GM21717 (cell line): Measurements from ENCODE around the gene TTBK2.
A peak's percentile ranks its signal among the peaks of the same experiment; 100 is the strongest.
"Not testable (repeated sequence)": the region's sequence is repeated elsewhere in the genome, so short reads cannot be mapped to it uniquely, and the experiment has no call there.

Source experiments
- ATAC-seq: cut with Tn5 transposase; IDR thresholded peaks from one replicate; pipeline ENCODE4 v1.9.1; 2021; ENCODE audit warnings: mild to moderate bottlenecking, moderate library complexity; ENCODE audit not compliant: unreplicated experiment

TTBK2 gene

DNA sequence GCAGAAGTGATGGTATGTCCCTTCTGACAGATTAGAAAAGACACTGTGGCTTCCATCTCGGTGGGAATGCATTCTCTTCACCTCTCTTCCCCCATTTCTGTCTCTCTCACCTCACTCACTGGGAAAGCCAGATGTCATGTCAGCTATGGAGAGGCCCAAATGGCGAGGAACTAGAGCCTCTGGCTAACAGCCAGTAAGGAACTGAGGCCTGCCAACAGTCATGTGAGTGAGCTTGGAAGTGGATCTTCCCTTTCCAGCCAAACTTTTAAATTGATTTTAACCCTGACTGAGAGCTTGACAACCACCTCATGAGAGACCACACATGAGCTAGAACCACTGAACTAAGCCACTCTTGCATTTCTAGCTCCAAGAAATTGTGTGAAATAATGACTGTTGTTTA, 148.4 kb downstream of the TTBK2 start:
- ATAC-seq: no peak

DNA sequence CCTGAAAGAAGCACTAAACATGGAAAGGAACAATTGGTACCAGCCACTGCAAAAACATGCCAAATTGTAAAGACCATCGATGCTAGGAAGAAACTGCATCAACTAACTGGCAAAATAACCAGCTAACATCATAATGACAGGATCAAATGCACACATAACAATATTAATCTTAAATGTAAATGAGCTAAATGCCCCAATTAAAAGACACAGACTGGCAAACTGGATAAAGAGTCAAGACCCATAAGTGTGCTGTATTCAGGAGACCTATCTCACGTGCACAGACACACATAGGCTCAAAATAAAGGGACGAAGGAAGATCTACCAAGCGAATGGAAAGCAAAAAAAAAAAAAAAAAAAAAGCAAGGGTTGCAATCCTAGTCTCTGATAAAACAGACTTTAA, 154.5 kb downstream of the TTBK2 start:
- not testable (repeated sequence) for ATAC-seq

DNA sequence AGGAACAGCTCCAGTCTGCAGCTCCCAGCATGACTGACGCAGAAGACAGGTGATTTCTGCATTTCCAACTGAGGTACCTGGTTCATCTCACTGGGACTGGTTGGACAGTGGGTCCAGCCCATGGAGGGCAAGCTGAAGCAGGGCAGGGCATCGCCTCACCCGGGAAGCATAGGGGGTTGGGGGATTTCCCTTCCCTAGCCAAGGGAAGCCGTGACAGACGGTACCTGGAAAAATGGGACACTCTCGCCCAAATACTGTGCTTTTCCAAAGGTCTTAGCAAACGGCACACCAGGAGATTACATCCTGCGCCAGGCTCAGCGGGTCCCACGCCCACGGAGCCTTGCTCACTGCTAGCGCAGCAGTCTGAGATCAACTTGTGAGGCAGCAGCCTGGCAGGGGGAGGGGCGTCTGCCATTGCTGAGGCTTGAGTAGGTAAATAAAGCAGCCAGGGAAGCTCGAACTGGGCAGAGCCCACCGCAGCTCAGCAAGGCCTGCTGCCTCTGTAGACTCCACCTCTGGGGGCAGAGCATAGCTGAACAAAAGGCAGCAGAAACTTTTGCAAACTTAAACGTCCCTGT, 156.3 kb downstream of the TTBK2 start:
- ATAC-seq: not testable (repeated sequence)

DNA sequence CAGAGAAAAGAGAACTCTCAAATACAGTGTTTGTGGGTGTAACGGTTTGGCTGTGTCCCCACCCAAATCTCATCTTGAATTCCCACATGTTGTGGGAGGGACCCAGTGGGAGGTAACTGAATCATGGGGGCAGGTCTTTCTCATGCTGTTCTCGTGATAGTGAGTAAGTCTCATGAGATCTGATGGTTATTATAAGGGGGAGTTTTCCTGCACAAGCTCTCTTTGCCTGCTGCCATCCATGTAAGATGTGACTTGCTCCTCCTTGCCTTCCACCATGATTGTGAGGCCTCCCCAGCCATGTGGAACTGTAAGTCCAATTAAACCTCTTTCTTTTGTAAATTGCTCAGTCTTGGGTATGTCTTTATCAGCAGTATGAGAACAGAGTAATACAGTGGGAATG, 158.8 kb downstream of the TTBK2 start:
- not testable (repeated sequence) for ATAC-seq

DNA sequence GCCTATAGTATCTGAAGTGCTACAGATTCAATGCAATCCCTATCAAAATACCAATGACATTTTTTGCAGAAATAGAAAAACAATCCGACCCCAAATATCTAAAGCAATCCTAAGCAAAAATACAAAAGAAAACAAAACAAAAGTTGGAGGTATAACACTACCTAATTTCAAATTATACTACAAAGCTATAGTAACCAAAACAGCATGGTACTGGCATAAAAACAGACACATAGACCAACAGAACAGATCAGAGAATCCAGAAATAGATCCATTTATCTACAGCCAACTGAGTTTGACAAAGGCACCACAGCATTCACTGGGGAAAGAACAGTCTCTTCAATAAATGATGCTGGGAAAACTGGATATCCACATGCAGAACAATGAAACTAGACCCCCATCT, 159.8 kb downstream of the TTBK2 start:
- no peak for ATAC-seq

DNA sequence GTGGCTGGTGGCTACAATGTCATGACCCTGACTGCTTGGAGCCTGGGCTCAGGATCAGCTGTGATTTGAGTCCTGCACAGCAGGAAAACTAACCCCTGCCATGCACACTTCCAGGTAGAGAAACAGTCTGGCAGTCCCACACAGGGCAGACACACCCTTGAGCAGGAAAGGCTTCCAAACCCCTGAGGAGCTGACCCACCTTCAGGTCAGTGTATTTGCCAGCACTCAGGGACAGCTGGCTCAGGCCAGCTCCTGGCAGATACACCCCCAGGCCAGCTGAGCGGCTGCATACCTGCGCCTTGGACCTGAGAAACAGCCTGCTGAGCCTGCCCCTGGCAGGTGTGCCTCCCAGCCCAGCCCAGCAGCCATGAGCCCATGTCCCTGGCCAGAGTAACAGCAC, 161.5 kb downstream of the TTBK2 start:
- ATAC-seq: no peak

DNA sequence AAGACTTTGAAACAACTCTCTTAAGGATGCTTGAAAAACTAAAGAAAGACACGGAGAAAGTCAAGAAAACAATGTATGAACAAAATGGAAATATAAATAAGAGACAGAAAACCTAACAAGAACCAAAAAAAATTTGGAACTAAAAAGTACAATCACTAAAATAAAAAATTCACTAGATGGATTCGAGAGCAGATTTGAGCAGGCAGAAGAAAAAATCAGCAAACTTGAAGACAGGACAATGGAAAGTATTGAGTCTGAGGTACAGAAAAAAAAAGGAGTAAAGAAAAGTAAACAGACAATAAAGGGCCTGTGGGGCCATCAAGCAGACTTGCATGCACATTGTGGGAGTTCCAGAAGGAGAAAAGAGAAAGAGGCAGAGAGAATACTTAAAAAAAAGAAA, 170.3 kb downstream of the TTBK2 start:
- no peak for ATAC-seq

DNA sequence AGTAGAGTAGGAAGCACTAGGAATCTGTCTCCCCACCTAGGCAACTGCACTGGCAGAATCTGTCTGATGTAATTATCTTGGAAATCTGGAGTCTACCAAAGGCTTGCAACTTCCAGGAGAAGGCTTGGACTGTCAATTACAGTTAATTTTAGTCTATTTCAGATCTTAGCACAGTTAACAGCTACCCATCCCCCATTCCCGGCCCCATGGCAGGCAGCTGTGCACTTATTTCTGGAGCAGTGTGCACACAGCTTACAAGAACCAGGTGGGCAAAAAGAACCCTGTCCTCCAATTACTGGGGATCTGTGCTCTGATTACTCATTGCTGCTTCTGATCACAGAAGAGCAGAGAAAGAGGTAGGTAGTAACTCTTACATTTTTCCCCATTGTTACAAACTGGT, 171.3 kb downstream of the TTBK2 start:
- ATAC-seq: no peak

DNA sequence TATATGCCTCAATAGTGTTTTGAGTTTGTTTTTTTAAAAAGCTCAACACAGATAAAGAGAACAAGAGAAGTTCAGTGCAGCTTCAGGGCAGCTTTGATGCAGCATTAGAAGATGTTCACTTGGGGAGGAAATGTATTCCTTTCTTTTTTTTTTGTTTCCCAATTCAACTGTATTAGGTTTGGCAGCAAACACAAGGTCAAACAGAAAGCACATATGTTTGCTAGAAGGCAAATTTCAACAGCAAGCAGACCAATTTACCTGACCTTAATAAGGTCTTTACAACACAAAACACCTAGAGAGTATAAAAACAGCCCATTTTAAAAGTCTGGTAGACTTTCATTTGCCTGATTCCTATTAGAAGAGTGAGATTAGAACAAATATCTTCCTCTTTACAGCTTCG, 176.4 kb downstream of the TTBK2 start:
- no peak for ATAC-seq

DNA sequence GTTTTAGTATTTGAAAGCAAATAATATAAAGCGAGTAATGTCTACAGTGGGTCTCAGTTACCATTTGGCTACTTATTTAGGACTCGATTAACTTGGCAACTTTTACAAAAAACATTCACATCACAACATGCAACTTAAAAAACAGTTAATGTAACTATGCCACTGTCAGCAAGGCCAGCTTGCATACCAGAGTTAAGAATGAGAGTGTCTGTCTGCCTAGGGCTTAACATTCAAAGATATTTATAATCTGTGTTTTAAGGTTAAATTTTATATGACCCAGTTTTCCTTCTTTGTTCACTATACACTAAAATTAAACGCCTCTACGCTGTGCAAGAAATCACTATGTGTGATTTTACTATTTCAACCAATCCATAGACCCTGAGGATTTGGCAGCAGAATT, 178.4 kb downstream of the TTBK2 start:
- ATAC-seq: no peak

DNA sequence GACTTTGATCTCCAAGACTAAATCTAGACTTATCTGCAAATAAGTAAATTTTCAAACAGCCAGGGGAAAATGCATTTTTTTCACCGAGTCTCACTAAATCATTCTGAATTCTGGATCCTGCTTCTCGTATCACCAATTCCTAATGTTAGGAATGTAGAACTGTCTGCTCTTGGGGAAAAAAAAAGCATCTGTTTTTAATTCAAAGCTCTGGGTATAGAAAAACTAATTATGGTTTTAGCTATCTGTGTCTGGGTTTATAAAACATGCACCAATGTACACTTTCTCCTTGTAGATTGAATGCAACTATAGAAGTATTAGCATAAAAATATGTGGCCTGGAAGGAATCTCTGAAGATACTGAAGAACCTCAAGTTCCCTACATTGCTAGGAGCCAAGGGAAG, 178.9 kb downstream of the TTBK2 start:
- no peak for ATAC-seq

DNA sequence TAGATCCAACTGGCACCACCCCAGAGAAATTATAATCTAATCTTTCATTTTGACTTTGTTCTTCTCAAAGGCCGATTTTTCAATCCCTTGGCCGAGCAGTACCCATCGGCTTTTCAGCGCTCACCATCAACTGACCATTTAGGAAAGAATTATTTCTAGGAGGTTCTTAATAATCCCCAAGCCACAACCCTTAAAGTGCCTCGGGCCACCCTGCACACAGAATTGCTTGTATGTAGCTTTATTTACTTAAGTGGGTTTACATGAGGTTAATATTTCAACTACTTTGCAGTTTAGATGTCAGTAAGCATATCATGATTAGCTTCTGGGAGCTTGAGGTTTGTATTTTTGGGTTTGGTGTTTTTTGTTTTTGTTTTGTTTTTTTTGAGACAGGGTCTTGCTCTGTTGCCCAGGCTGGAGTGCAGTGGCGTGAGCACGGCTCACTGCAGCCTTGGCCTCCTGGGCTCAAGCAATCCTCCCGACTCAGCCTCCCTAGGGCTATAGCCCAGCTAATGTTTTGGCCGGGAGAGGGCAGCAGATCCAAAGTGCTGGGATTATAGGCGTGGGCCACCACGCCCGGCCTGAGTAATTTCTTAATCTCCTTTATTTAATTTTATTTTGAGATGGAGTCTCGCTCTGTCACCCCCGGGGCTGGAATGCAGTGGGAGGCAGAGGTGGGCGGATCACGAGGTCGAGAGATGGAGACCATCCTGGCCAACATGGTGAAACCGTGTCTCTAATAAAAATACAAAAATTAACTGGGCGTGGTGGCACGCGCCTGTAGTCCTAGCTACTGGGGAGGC, 182.8 kb downstream of the TTBK2 start:
- ATAC-seq: no peak

DNA sequence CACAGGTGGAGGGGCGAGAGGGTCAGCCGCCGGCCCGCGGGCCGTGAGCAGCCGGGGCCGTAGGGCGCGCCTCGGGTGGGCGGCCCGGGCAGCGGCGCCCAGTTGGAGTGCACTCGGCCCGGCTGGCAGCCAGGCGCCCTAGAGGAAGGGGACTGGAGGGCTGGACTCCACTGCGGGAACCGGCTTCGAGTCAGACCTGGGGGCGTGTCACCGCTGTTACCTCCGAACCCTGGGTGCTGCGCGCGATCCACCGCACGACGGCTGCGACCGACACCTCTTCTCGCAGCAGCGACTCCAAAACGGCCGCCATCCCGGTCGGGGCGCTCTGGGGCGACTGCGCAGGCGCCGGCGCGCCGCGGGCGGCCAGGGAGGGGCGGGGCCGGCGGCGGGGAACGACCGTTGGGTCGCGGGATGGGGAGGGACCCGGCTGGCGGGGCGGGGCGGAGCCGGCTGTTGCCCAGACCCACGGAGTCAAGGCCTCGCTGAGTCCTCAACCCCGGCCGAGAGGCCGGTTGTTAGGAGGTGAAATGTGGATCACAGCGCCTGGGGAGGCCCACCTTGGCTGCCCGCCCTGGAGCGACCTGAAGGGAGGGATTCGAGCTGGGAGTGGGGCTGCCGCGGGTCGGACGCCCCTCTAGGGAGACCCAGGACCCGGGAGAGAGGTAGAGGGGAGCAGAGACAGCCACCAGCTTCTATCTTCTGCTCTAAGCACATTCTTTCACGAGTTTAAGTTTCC, 183.6 kb downstream of the TTBK2 start, which contains the start of gene CDAN1:
TSS of gene CDAN1 (minus strand) at position 336 of the 736 bp plus-strand sequence. CDS start at position 310, 26 bp downstream.
- peak; percentile 73 for ATAC-seq

DNA sequence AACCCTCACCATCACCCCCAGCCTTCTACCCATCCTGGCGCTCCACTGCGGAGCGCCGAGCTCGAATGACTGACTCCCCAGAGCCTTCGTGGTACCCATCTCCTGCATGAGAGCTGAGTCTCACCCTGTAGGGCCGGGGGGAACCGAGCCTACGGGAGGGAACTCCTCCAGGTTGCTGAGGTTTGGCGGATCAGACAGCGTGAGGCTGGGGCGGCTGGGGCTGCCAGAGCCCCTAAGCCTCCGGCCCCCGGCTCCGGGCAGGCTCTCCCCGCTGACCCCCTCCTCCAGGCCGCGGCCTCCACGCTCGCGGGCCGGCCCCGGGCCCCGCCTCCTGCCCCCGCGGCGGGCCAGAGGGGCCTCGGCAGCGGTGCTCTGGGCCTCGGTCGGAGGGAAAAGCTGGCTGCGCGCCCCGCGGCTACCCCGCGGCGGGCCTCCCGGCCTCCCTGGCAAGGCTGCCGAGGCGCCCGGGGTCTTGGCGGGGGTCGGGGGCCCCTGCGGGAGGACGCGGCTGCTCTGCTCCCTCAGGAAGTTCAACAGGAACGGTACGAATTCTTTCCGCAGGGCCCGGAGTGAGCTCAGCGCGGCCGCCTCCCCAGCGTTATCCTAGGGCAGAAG, 184.3 kb downstream of the TTBK2 start:
- peak; percentile 39 for ATAC-seq

DNA sequence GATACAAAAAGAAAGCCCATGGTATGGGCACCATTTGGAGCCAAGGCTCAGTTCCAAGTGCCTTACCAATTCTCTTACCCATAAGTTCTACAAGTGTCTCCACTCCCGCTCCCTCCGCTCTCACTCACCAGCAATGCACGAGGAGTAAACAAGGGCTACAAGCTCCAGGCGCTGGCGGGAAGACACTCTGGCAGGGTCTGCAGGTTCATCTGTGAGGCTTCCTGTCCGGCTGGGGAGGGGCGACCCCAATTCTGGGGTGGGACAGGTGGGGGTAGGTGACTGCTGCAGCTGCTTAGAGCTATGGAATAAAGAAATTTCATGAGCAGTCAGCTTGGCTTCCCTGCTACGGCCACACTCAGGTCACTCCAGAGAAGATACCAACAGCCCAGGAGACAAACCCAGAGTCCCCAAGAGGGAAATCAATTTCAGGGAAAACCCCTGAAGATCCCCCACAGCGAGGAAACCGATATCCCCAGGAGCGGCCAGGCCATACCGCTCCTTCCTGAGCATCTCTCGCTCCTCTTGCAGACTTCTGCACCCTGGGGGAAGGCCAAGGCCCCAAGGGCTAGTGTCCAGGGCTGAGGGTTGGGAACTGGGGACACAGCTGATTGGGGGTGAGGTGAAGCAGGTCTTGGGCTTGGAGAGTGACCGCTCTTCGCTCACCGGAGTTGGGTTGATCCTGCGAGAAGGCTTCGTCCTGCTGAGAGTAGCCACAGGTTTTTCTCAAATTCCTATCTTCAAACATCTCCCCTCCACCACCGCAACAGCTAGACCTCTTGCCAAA, 185.0 kb downstream of the TTBK2 start:
- no peak for ATAC-seq

DNA sequence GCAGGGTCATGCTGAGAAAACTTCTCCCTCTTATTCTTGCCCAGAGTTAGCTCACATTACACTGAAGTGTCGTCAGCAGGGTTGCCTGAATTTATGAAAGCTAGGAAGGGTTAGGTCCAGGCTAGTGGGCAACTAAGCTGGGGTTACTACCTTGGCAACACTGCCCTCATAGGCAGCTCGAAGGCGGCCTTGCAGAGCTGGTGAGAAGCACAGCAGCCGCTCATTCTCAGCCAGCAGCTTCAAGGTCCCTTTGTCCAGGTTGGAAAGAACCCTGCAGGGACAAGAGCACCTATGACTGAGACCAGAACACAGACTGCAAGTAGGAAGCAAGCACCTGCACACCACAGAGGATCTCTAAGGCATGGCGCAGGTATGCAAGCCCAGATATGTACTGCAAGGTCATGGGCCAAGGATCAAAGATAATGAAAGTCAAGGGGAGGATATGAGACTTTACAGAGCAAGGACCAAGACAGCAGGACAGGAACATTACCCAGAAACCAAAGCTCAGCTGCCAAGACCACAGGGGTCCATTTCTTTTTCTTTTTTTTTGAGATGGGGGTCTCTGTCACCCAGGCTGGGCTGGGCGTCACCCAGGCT, 186.4 kb downstream of the TTBK2 start:
- no peak for ATAC-seq

DNA sequence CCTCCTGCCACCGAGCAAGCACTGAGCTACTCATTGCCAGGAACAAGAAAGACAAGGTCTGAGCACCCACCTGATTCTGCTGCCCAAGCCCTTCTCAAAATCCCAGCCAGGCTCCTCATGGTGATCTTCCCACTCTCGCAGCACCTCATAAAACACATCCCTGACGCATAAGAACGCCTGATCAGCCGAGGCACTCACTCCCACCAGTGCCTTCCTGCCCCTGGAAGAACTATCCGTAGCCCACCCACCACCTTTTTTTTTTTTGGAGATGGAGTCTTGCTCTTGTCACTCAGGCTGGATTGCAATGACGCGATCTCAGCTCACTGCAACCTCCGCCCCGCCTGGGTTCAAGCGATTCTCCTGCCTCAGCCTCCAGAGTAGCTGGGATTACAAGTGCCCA, 187.6 kb downstream of the TTBK2 start:
- no peak for ATAC-seq

DNA sequence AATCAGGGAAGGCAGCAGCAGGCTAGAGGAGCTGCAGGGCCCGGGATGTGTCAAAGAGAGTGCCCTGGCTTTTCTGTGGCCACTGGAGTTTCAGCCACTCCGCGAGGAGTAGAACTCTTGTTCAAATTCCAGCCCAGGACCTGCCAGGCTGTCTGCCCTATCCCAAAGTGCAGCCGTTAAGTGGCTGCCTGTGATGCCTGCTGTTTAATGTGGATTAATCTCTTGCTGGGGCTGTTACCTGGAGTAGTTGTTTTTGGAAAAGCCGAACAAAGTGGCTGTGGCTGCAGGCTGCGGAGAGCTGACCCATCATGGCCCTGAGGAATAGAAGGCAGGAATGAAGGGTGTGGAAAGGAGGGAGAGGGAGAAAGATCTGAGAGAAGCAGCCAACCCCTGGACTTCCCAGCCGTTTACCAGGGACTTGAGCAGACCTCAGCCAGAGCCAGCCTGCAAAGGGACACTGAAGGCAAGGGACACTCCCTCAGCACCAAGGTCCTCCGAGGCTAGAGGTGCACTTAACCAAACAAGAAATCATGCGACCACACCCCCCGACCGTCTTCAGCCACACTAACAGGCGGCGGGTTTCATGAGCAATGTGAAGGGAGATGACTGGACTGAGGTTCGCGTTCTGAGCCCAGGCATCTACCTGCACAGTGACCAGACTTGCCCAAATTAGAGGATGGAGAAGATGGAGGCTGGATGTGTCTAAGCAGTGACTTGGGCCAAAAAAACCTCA, 188.3 kb downstream of the TTBK2 start:
- ATAC-seq: no peak

DNA sequence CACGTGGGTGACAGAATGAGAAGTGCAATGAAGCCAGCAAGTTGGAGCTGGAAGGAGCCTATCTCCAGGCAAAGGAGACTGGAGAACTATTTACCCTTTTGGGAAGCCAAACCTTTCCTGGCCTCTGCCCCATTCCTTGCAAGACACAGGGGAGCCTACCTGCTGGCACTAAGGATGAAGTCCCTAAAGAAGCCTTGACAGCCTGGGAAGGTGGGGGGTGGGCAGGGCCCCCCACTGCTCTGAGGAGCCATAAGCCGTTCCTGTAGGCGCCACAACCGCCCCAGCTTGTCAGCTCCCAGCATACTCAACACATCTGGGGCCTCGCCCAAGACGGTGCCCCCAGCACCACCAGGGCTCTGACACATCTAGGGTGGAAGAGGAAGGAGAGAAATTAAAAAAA, 189.1 kb downstream of the TTBK2 start:
- ATAC-seq: no peak

DNA sequence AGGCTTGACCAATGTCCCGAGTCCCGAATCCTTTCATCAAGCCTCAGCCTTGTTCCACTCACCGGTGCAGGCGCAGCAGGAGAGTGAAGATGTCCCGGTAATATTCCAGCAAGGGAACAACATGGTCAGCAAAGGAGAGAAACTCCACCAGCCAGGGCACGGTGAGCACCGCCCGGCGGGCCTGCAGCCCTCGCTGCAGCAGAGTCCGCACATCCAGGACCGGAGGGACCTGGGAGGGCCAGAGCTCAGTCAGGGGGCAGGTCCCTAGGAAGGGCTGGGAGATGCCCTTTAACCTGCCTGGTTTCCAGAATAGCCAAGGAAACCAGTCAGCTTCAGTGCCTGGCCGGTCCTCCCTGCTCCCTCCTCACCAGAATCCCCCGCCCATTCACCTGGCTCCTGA, 190.0 kb downstream of the TTBK2 start:
- ATAC-seq: no peak
